Peyer's patch (tissue), 4 donors: ENCODE measurements around the gene CWH43. TPM values are rescaled to one million over a fixed set of nuclear protein-coding genes. Genes with fewer than 3 reads are reported as not detected.
"Not testable (repeated sequence)": the region's sequence is repeated elsewhere in the genome, so short reads cannot be mapped to it uniquely, and the experiment has no call there.

ENCODE experiments used
- DNase-seq, 3 donors: peaks; one replicate each; pipeline ENCODE4 v3.0.0-alpha.2; 2017 to 2019
- H3K27ac ChIP-seq, 4 donors: fragments of 200-600 bp; sonication (generic); one replicate each; pipeline ENCODE4 v1.5.1; 2016 to 2019
- H3K27me3 ChIP-seq, 2 donors: fragments of 200-600 bp; sonication (generic); one replicate each; pipeline ENCODE4 v1.5.1; 2019
- H3K36me3 ChIP-seq, 3 donors: fragments of 200-600 bp; sonication (generic); one replicate each; pipeline ENCODE4 v1.5.1; 2016 to 2019
- H3K4me1 ChIP-seq, 4 donors: fragments of 200-600 bp; sonication (generic); one replicate each; pipeline ENCODE4 v1.5.1; 2016 to 2019
- H3K4me3 ChIP-seq, 4 donors: fragments of 200-600 bp; sonication (generic); 1 replicate in 3 of 4; 2 replicates in 1 of 4; pipeline ENCODE4 v1.5.1; 2016 to 2019; ENCODE audit warnings: mild to moderate bottlenecking in 1 of 4
- H3K9me3 ChIP-seq, 4 donors: fragments of 200-600 bp; sonication (generic); one replicate each; pipeline ENCODE4 v1.5.1; 2016 to 2019; ENCODE audit warnings: mild to moderate bottlenecking in 1 of 4
- CTCF ChIP-seq, 6 experiments: fragments of 450-650 bp in 4 of 6; fragments of 200-600 bp in 2 of 6; sonication (generic) in 1 of 6; IDR thresholded peaks; one replicate each; pipeline ENCODE4 v1.5.1; 2017 to 2019; ENCODE audit warnings: antibody characterized with exemption in 6 of 6, mild to moderate bottlenecking in 3 of 6, moderate library complexity in 1 of 6
- POLR2A ChIP-seq, 2 donors: fragments of 450-650 bp; IDR thresholded peaks; one replicate each; pipeline ENCODE4 v1.5.1; 2017; ENCODE audit warnings: antibody characterized with exemption in 2 of 2, mild to moderate bottlenecking in 2 of 2, moderate library complexity in 2 of 2
- total RNA-seq, 4 donors: library from RNA; depleted of rRNA; stranded (reverse); fragments of >200 nt; gene quantifications; one replicate each; pipeline ENCODE4 v1.1.0, GENCODE V29; 2016

The CWH43 gene
- total RNA-seq, 4 donors from 2014 or later, result 0.70 TPM; not detected in 3

GRCh38 chr4:48949518-48950219, 36.4 kb upstream of the CWH43 start:
- H3K9me3 ChIP-seq, result no peaks in the 10 kb centered on the region
- H3K4me3 ChIP-seq, result no peak overlapping the region
- TF ChIP-seq CTCF (IDR thresholded peaks at IDR 0.05) (no peak), POLR2A (IDR thresholded peaks at IDR 0.05) (no peak)
- peak overlapping the region in 1 of 4 donors; percentile 30 for H3K27ac ChIP-seq
- DNase-seq, result no peak
- no peaks in the 10 kb centered on the region for H3K36me3 ChIP-seq
- H3K27me3 ChIP-seq, result no peaks in the 10 kb centered on the region
- H3K4me1 ChIP-seq, result peaks cover 0 to 7% (median 0%) of the 10 kb centered on the region in 4 donors

- no peak for TF ChIP-seq POLR2A (IDR thresholded peaks at IDR 0.05)
- TF ChIP-seq CTCF (IDR thresholded peaks at IDR 0.05), result no peak
- Histone ChIP-seq H3K4me1 (no peaks in the 10 kb centered on the region), H3K4me3 (no peak overlapping the region), H3K27ac (no peak overlapping the region), H3K9me3 (no peaks in the 10 kb centered on the region), H3K36me3 (no peaks in the 10 kb centered on the region), H3K27me3 (no peaks in the 10 kb centered on the region)
- DNase-seq, result no peak
Measured at GRCh38 chr4:48954314-48954713, 31.8 kb upstream of the CWH43 start.

GRCh38 chr4:48957366-48957765, 28.7 kb upstream of the CWH43 start:
- not testable (repeated sequence) for H3K27me3 ChIP-seq, H3K4me1 ChIP-seq, H3K9me3 ChIP-seq, H3K27ac ChIP-seq, H3K36me3 ChIP-seq, H3K4me3 ChIP-seq, DNase-seq

GRCh38 chr4:48958582-48958981, 27.5 kb upstream of the CWH43 start:
- TF ChIP-seq POLR2A (IDR thresholded peaks at IDR 0.05) (no peak), CTCF (IDR thresholded peaks at IDR 0.05) (no peak)

DNA sequence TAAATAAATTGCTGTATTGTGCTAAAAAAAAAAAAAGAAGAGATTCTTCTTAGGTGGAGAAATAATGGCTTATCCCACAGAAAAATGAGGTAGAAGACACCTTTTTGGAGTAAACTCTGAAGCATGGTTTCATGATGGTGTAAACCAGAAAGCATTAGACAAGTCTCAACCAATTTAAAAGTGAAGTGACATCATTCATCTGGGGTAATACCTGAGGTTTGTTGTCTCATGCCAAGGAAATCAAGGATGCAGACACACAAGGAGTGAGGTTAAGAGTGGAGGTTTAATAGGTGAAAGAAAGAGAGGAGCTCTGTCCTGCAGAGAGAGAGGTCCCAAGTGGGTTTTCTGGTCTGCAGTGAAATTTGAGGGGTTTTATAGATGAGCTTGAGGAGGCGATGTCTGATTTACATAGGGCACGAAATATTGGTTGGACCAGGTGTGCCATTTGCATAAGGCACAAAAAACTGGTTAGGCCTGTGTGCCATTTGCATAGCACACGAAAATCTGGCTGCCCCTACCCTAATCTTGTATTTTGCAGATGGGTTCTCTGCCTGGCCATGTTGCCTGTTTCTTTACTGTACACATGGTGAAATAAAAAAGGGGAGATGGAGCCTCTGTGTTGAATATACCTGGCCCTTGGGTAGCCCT, 25.0 kb upstream of the CWH43 start:
- Histone ChIP-seq H3K4me3 (no peak overlapping the region), H3K27ac (no peak overlapping the region), H3K27me3 (no peaks in the 10 kb centered on the region), H3K4me1 (no peaks in the 10 kb centered on the region), H3K9me3 (no peaks in the 10 kb centered on the region), H3K36me3 (no peaks in the 10 kb centered on the region)
- no peak for TF ChIP-seq POLR2A (IDR thresholded peaks at IDR 0.05)
- no peak for TF ChIP-seq CTCF (IDR thresholded peaks at IDR 0.05)
- no peak for DNase-seq

More at GRCh38 chr4:48958582-48958981, 27.5 kb upstream of the CWH43 start:
- no peaks in the 10 kb centered on the region for H3K4me1 ChIP-seq
- no peak overlapping the region for H3K4me3 ChIP-seq
- H3K27me3 ChIP-seq, result no peaks in the 10 kb centered on the region
- no peaks in the 10 kb centered on the region for H3K9me3 ChIP-seq
- no peak for DNase-seq
- no peak overlapping the region for H3K27ac ChIP-seq
- no peaks in the 10 kb centered on the region for H3K36me3 ChIP-seq

- Histone ChIP-seq H3K36me3 (no peaks in the 10 kb centered on the region), H3K9me3 (no peaks in the 10 kb centered on the region), H3K4me3 (no peak overlapping the region), H3K27me3 (no peaks in the 10 kb centered on the region), H3K4me1 (no peaks in the 10 kb centered on the region), H3K27ac (no peak overlapping the region)
- no peak for TF ChIP-seq POLR2A (IDR thresholded peaks at IDR 0.05)
- TF ChIP-seq CTCF (IDR thresholded peaks at IDR 0.05), result no peak
- no peak for DNase-seq
Measured at GRCh38 chr4:48962636-48963035, 23.4 kb upstream of the CWH43 start.
